Heart left ventricle (tissue), 16 donors: ENCODE data around the gene ZC2HC1C. TPM values are rescaled to one million over a fixed set of nuclear protein-coding genes. Genes with fewer than 3 reads are reported as not detected.

Experiments used
- ATAC-seq, 4 donors: fragments of 200-7000 bp; cut with Tn5 transposase; one replicate each; pipeline ENCODE4 v1.9.1; 2020 to 2022; ENCODE audit warnings: moderate library complexity in 4 of 4, mild to moderate bottlenecking in 3 of 4, moderate number of reproducible peaks in 1 of 4
- DNase-seq, 5 donors: peaks; one replicate each; pipeline ENCODE4 v3.0.0-alpha.2; 2020
- H3K27ac ChIP-seq, 12 donors: fragments of 200-600 bp; sonication (generic) in 4 of 12; one replicate each; pipeline versions ENCODE4 v1.5.0 to v1.8.0; 2016 to 2022; ENCODE audit warnings: mild to moderate bottlenecking in 2 of 12
- H3K27me3 ChIP-seq, 9 donors: fragments of 200-600 bp; sonication (generic) in 2 of 9; one replicate each; pipeline versions ENCODE4 v1.5.1 to v1.8.0; 2016 to 2022; ENCODE audit warnings: mild to moderate bottlenecking in 3 of 9
- H3K36me3 ChIP-seq, 9 donors: fragments of 200-600 bp; sonication (generic) in 2 of 9; one replicate each; pipeline versions ENCODE4 v1.5.0 to v1.8.0; 2018 to 2022; ENCODE audit warnings: mild to moderate bottlenecking in 2 of 9
- H3K4me1 ChIP-seq, 12 donors: fragments of 200-600 bp; sonication (generic) in 4 of 12; one replicate each; pipeline versions ENCODE4 v1.5.0 to v1.8.0; 2016 to 2022; ENCODE audit warnings: mild to moderate bottlenecking in 3 of 12
- H3K4me3 ChIP-seq, 12 donors: fragments of 200-600 bp; sonication (generic) in 4 of 12; one replicate each; pipeline versions ENCODE4 v1.5.0 to v1.8.0; 2017 to 2022; ENCODE audit warnings: mild to moderate bottlenecking in 9 of 12, moderate library complexity in 4 of 12
- H3K9me3 ChIP-seq, 12 donors: fragments of 200-600 bp; sonication (generic) in 4 of 12; one replicate each; pipeline versions ENCODE4 v1.5.0 to v1.8.0; 2016 to 2022; ENCODE audit warnings: mild to moderate bottlenecking in 1 of 12
- CTCF ChIP-seq, 12 donors: fragments of 200-600 bp; sonication (generic) in 4 of 12; IDR thresholded peaks; one replicate each; pipeline versions ENCODE4 v1.5.0 to v1.8.0; 2018 to 2022; ENCODE audit warnings: antibody characterized with exemption in 12 of 12, mild to moderate bottlenecking in 5 of 12
- POLR2A ChIP-seq, 2 donors: fragments of 450-650 bp; IDR thresholded peaks; one replicate each; pipeline ENCODE4 v1.6.1; 2017; ENCODE audit warnings: antibody characterized with exemption in 2 of 2, mild to moderate bottlenecking in 2 of 2, moderate library complexity in 2 of 2
- WGBS, 4 donors: extraction: QIAGEN DNeasy Blood & Tissue Kit in 2 of 4; methylation state at CpG; one replicate each; pipeline versions ENCODE4 v1.1.5 to v1.1.7; 2013 to 2018; 5-methylcytosine and 5-hydroxymethylcytosine counted together
- intact Hi-C, 10 donors: fragments of 100-400 bp; cut with DNase I; formaldehyde crosslinking; loops; one replicate each; pipeline versions ENCODE4 v1.11.1 to v1.14.2; 2022
- polyA plus RNA-seq, 2 donors: library from polyadenylated mRNA; stranded (reverse); fragments of 200-250 nt; gene quantifications; one replicate each; pipeline ENCODE4 v1.2.3, GENCODE V29; 2013
- total RNA-seq, 9 donors: library from RNA; depleted of rRNA in 2 of 9; stranded (reverse); fragments of >200 nt in 2 of 9; fragmentation: NEBNext Ultra II Directional in 3 of 9; extraction: Animal tissue kit (Norgen Biotek cat#: 25700) in 3 of 9; gene quantifications; one replicate each; pipeline versions ENCODE4 v1.1.0 to v1.2.4, GENCODE V29; 2016 to 2023
- donor health status: ischemic (EF 13 %, LVEDD 7.1; RV severe dilation, severe dysfunction).
- donor health status: healthy with polysubstance abuse.
- donor health status: DM: no; HTN: yes; CAD: no.
- donor health status: DM: no; HTN: no; CAD: no.
- donor health status: ischemic (EF 25% LVEDD 6.9; RV normal size, moderate dysfunction).
- donor health status: ischemic (EF 25% LVEDD 5.7; RV mildly dilated, moderate dysfunction).
- donor health status: healthy.
- donor health status: DM: yes; HTN: yes; CAD: no.
- donor health status: ischemic (EF 35%, LVEDD 5.7; RV mildly dilated, moderate dysfunction).
- donor health status: nonischemic (EF 11% LVEDD 7.7; RV severe dilation, severe dysfunction).
- donor health status: DM: yes; HTN: yes; CAD: no.
- donor health status: PGD.
- donor health status: ischemic (EF 29% LVEDD 5.4; RV normal size, mild dysfunction).
- donor health status: nonischemic (EF 23%, LVEDD 6.1; RV moderate dilation, normal function).

Gene ZC2HC1C
- total and polyA plus RNA-seq, 11 donors, result 3.4 to 13.3 (median 8.4) TPM

DNA sequence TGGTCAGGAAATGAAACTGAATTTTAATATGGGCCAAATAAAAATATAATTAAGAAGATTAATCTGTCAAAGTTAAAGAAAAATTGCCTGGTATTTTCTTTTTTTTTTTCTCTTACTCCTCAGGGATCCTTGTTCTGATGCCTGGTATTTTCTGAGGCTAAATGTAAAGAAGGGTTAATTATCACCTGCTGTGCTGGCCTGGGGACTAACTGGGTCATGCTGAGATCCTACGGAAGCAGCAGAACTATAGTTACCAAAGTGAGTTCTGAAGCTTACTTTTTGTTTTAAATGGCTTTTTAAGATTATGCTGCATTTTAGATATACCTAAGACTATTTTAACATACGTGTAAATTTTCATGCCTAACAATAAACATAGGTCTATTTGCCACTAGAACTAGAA is 23.3 kb downstream of the ZC2HC1C start:
- Histone ChIP-seq H3K4me3 (no peak overlapping the region), H3K27ac (no peak overlapping the region), H3K9me3 (no peaks in the 10 kb centered on the region), H3K27me3 (no peaks in the 10 kb centered on the region), H3K4me1 (peaks cover 0 to 6% (median 0%) of the 10 kb centered on the region in 12 donors), H3K36me3 (peaks cover 0 to 99% (median 94%) of the 10 kb centered on the region in 9 donors)
- 74 to 87% (median 79%) methylated on average over 2 of the region's 2 CpGs for WGBS, 4 donors
- TF ChIP-seq CTCF (IDR thresholded peaks at IDR 0.05), result no peak
- no peak for TF ChIP-seq POLR2A (IDR thresholded peaks at IDR 0.05)
- DNase-seq (no peak), ATAC-seq (no peak)
- intact Hi-C loops, result no loop called here

- peaks cover 0 to 6% (median 0%) of the 10 kb centered on the region in 12 donors for H3K4me1 ChIP-seq
- WGBS, 4 donors, result 80 to 94% (median 90%) methylated on average over 3 of the region's 3 CpGs
- ATAC-seq, result no peak
- H3K27ac ChIP-seq, result no peak overlapping the region
- DNase-seq, result no peak
- TF ChIP-seq POLR2A (IDR thresholded peaks at IDR 0.05) (no peak), CTCF (IDR thresholded peaks at IDR 0.05) (no peak)
- H3K36me3 ChIP-seq, result peaks cover 0 to 100% (median 100%) of the 10 kb centered on the region in 9 donors
- no peaks in the 10 kb centered on the region for H3K9me3 ChIP-seq
- intact Hi-C loops, result no loop called here
- no peak overlapping the region for H3K4me3 ChIP-seq
- H3K27me3 ChIP-seq, result no peaks in the 10 kb centered on the region
Measured at GRCh38 chr14:75094896-75095295, 25.5 kb downstream of the ZC2HC1C start.

DNA sequence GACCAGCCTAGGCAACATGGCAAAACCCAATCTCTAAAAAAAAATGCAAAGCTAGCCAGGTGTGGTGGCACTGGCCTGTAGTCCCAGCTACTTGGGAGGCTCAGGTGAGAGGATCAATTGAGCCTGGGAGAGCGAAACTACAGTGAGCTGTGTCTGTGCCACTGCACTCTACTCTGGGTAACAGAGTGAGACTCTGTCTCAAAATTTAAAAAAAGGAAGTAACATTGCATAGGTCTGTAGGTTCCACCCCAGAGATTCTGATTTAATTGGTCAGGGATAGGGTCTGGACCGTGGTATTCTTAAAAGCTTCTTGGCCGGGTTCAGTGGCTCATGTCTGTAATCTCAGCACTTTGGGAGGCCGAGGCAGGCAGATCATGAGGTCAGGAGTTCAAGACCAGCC is 26.2 kb downstream of the ZC2HC1C start:
- H3K36me3 ChIP-seq, result peaks cover 0 to 100% (median 100%) of the 10 kb centered on the region in 9 donors
- no peak for TF ChIP-seq CTCF (IDR thresholded peaks at IDR 0.05)
- no peak for ATAC-seq
- DNase-seq, result no peak
- WGBS, 4 donors, result 90 to 98% (median 94%) methylated on average over 4 of the region's 4 CpGs
- peaks cover 0 to 6% (median 0%) of the 10 kb centered on the region in 12 donors for H3K4me1 ChIP-seq
- no peaks in the 10 kb centered on the region for H3K9me3 ChIP-seq
- H3K27me3 ChIP-seq, result no peaks in the 10 kb centered on the region
- no peak overlapping the region for H3K4me3 ChIP-seq
- H3K27ac ChIP-seq, result no peak overlapping the region
- intact Hi-C loops, result no loop called here

GRCh38 chr14:75096959-75097358 is 27.5 kb downstream of the ZC2HC1C start:
- TF ChIP-seq POLR2A (IDR thresholded peaks at IDR 0.05), result no peak
- Histone ChIP-seq H3K9me3 (no peaks in the 10 kb centered on the region), H3K4me3 (no peak overlapping the region), H3K36me3 (peaks cover 0 to 100% (median 100%) of the 10 kb centered on the region in 9 donors), H3K4me1 (peaks cover 0 to 6% (median 0%) of the 10 kb centered on the region in 12 donors), H3K27ac (no peak overlapping the region), H3K27me3 (no peaks in the 10 kb centered on the region)
- WGBS, 4 donors, result 57 to 69% (median 66%) methylated on average over 6 of the region's 6 CpGs
- intact Hi-C loops, result no loop called here
- ATAC-seq (peak; percentile 37 to 74 (median 70)), DNase-seq (peak in 1 of 5 donors; percentile 8)

DNA sequence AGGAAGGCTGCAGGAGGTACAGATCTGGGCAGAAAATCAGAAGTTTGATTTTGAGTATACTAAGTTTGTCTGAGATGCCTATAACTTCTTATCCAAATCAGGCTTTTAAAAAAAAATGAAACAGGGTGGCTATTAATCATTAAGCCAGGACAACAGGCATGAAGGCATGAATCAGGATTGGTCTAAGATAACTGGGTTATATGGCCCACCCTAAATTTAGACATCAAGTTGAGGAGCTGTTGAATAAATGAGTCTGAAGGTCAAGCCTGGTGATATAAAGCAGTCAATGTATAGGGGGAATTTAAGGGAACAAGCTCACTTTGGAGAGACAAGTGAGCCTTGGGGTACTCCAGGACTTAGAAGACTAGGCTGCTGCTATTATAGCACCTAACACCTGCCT is 28.8 kb downstream of the ZC2HC1C start:
- no peak overlapping the region for H3K27ac ChIP-seq
- no peaks in the 10 kb centered on the region for H3K27me3 ChIP-seq
- ATAC-seq (no peak), DNase-seq (no peak)
- peaks cover 0 to 100% (median 99%) of the 10 kb centered on the region in 9 donors for H3K36me3 ChIP-seq
- peaks cover 0 to 6% (median 0%) of the 10 kb centered on the region in 12 donors for H3K4me1 ChIP-seq
- intact Hi-C loops, result no loop called here
- TF ChIP-seq CTCF (IDR thresholded peaks at IDR 0.05), result no peak
- no peak for TF ChIP-seq POLR2A (IDR thresholded peaks at IDR 0.05)
- H3K9me3 ChIP-seq, result no peaks in the 10 kb centered on the region
- H3K4me3 ChIP-seq, result no peak overlapping the region
